Activated naive CD8-positive, alpha-beta T cell treated with anti-CD3 and anti-CD28 coated beads, Interleukin-2, amount 50 U/mL, for 24 hours (primary cell): Measurements from ENCODE around the gene CISD1.

Source experiments
- ATAC-seq: fragments of 150-1000 bp; cut with Tn5 transposase; one replicate; pipeline ENCODE4 v1.10.0; 2021
- DNase-seq: peaks from one replicate; pipeline ENCODE4 v3.0.0; 2021
- H3K27ac Mint-ChIP-seq: one replicate; pipeline ENCODE4 v1.8.0; 2021; ENCODE audit warnings: mild to moderate bottlenecking, mixed read lengths
- H3K27me3 Mint-ChIP-seq: one replicate; pipeline ENCODE4 v1.8.0; 2021; ENCODE audit warnings: mixed read lengths
- H3K36me3 Mint-ChIP-seq: one replicate; pipeline ENCODE4 v1.8.0; 2021; ENCODE audit warnings: low read depth, mixed read lengths
- H3K4me1 Mint-ChIP-seq: one replicate; pipeline ENCODE4 v1.8.0; 2021; ENCODE audit warnings: mixed read lengths
- H3K4me3 Mint-ChIP-seq: one replicate; pipeline ENCODE4 v1.8.0; 2021; ENCODE audit warnings: mild to moderate bottlenecking, moderate library complexity, mixed read lengths
- H3K9me3 Mint-ChIP-seq: one replicate; pipeline ENCODE4 v1.8.0; 2021; ENCODE audit warnings: mixed read lengths

CISD1 gene

GRCh38 chr10:58275908-58276307 is 6.9 kb downstream of the CISD1 start:
- no peaks in the 10 kb centered on the region for H3K27me3 Mint-ChIP-seq
- peaks cover 33% of the 10 kb centered on the region for H3K4me1 Mint-ChIP-seq
- peaks cover 31% of the 10 kb centered on the region for H3K36me3 Mint-ChIP-seq
- H3K4me3 Mint-ChIP-seq, result no peak overlapping the region
- no peak overlapping the region for H3K27ac Mint-ChIP-seq
- DNase-seq, result no peak
- no peak for ATAC-seq
- H3K9me3 Mint-ChIP-seq, result no peaks in the 10 kb centered on the region

- no peak for DNase-seq
- no peak for ATAC-seq
- no peaks in the 10 kb centered on the region for H3K9me3 Mint-ChIP-seq
- H3K4me1 Mint-ChIP-seq, result peaks cover 48% of the 10 kb centered on the region
- H3K27ac Mint-ChIP-seq, result no peak overlapping the region
- peaks cover 42% of the 10 kb centered on the region for H3K36me3 Mint-ChIP-seq
- H3K27me3 Mint-ChIP-seq, result no peaks in the 10 kb centered on the region
- no peak overlapping the region for H3K4me3 Mint-ChIP-seq
These were observed 9.5 kb downstream of the CISD1 start for GRCh38 chr10:58278274-58278961.

GRCh38 chr10:58278962-58279307 is 10.0 kb downstream of the CISD1 start:
- peaks cover 43% of the 10 kb centered on the region for H3K36me3 Mint-ChIP-seq
- ATAC-seq (no peak), DNase-seq (no peak)
- H3K27ac Mint-ChIP-seq, result no peak overlapping the region
- no peaks in the 10 kb centered on the region for H3K9me3 Mint-ChIP-seq
- H3K4me3 Mint-ChIP-seq, result no peak overlapping the region
- H3K27me3 Mint-ChIP-seq, result no peaks in the 10 kb centered on the region
- peaks cover 45% of the 10 kb centered on the region for H3K4me1 Mint-ChIP-seq

GRCh38 chr10:58280477-58280876 is 11.5 kb downstream of the CISD1 start:
- peaks cover 43% of the 10 kb centered on the region for H3K36me3 Mint-ChIP-seq
- ATAC-seq (no peak), DNase-seq (no peak)
- peak overlapping the region; percentile 15 for H3K4me3 Mint-ChIP-seq
- H3K27me3 Mint-ChIP-seq, result no peaks in the 10 kb centered on the region
- peak overlapping the region; percentile 63 for H3K27ac Mint-ChIP-seq
- H3K4me1 Mint-ChIP-seq, result peaks cover 40% of the 10 kb centered on the region
- no peaks in the 10 kb centered on the region for H3K9me3 Mint-ChIP-seq

- peak overlapping the region; percentile 63 for H3K27ac Mint-ChIP-seq
- ATAC-seq (no peak), DNase-seq (no peak)
- peak overlapping the region; percentile 15 for H3K4me3 Mint-ChIP-seq
- peaks cover 43% of the 10 kb centered on the region for H3K36me3 Mint-ChIP-seq
- no peaks in the 10 kb centered on the region for H3K27me3 Mint-ChIP-seq
- H3K9me3 Mint-ChIP-seq, result no peaks in the 10 kb centered on the region
- H3K4me1 Mint-ChIP-seq, result peaks cover 40% of the 10 kb centered on the region
These were observed 12.3 kb downstream of the CISD1 start for GRCh38 chr10:58281092-58281752.

- H3K9me3 Mint-ChIP-seq, result no peaks in the 10 kb centered on the region
- ATAC-seq (peak; percentile 96), DNase-seq (no peak)
- H3K4me3 Mint-ChIP-seq, result peak overlapping the region; percentile 44
- peak overlapping the region; percentile 91 for H3K27ac Mint-ChIP-seq
- H3K36me3 Mint-ChIP-seq, result peaks cover 39% of the 10 kb centered on the region
- peaks cover 40% of the 10 kb centered on the region for H3K4me1 Mint-ChIP-seq
- no peaks in the 10 kb centered on the region for H3K27me3 Mint-ChIP-seq
These were observed 13.7 kb downstream of the CISD1 start for GRCh38 chr10:58282615-58283014.

- Mint-ChIP-seq H3K9me3 (no peaks in the 10 kb centered on the region), H3K27ac (no peak overlapping the region), H3K4me3 (no peak overlapping the region), H3K36me3 (peaks cover 3% of the 10 kb centered on the region), H3K4me1 (peaks cover 3% of the 10 kb centered on the region), H3K27me3 (no peaks in the 10 kb centered on the region)
- DNase-seq (peak; percentile 12), ATAC-seq (peak; percentile 52)
These were observed 22.7 kb downstream of the CISD1 start for GRCh38 chr10:58291538-58292174.

GRCh38 chr10:58293989-58294388 is 25.0 kb downstream of the CISD1 start:
- DNase-seq (no peak), ATAC-seq (no peak)
- no peak overlapping the region for H3K27ac Mint-ChIP-seq
- H3K36me3 Mint-ChIP-seq, result peaks cover 3% of the 10 kb centered on the region
- H3K4me3 Mint-ChIP-seq, result no peak overlapping the region
- H3K27me3 Mint-ChIP-seq, result no peaks in the 10 kb centered on the region
- H3K9me3 Mint-ChIP-seq, result no peaks in the 10 kb centered on the region
- H3K4me1 Mint-ChIP-seq, result peaks cover 3% of the 10 kb centered on the region

GRCh38 chr10:58299580-58299979 is 30.6 kb downstream of the CISD1 start:
- DNase-seq (peak; percentile 55), ATAC-seq (peak; percentile 68)
- H3K27ac Mint-ChIP-seq, result no peak overlapping the region
- peaks cover 4% of the 10 kb centered on the region for H3K4me1 Mint-ChIP-seq
- H3K4me3 Mint-ChIP-seq, result no peak overlapping the region
- peaks cover 14% of the 10 kb centered on the region for H3K27me3 Mint-ChIP-seq
- no peaks in the 10 kb centered on the region for H3K36me3 Mint-ChIP-seq
- H3K9me3 Mint-ChIP-seq, result no peaks in the 10 kb centered on the region

GRCh38 chr10:58300676-58301075 is 31.7 kb downstream of the CISD1 start:
- H3K9me3 Mint-ChIP-seq, result no peaks in the 10 kb centered on the region
- peaks cover 14% of the 10 kb centered on the region for H3K27me3 Mint-ChIP-seq
- H3K4me3 Mint-ChIP-seq, result no peak overlapping the region
- ATAC-seq, result no peak
- H3K4me1 Mint-ChIP-seq, result peaks cover 4% of the 10 kb centered on the region
- H3K27ac Mint-ChIP-seq, result no peak overlapping the region
- H3K36me3 Mint-ChIP-seq, result no peaks in the 10 kb centered on the region
- DNase-seq, result no peak

GRCh38 chr10:58302254-58302653 is 33.3 kb downstream of the CISD1 start:
- ATAC-seq, result no peak
- peaks cover 23% of the 10 kb centered on the region for H3K27me3 Mint-ChIP-seq
- H3K27ac Mint-ChIP-seq, result no peak overlapping the region
- DNase-seq, result no peak
- no peak overlapping the region for H3K4me3 Mint-ChIP-seq
- H3K4me1 Mint-ChIP-seq, result peaks cover 4% of the 10 kb centered on the region
- H3K9me3 Mint-ChIP-seq, result no peaks in the 10 kb centered on the region
- no peaks in the 10 kb centered on the region for H3K36me3 Mint-ChIP-seq

- Mint-ChIP-seq H3K27ac (no peak overlapping the region), H3K9me3 (no peaks in the 10 kb centered on the region), H3K27me3 (peaks cover 27% of the 10 kb centered on the region), H3K4me3 (no peak overlapping the region), H3K36me3 (no peaks in the 10 kb centered on the region), H3K4me1 (peaks cover 4% of the 10 kb centered on the region)
- DNase-seq (no peak), ATAC-seq (no peak)
These were observed 35.2 kb downstream of the CISD1 start for GRCh38 chr10:58304099-58304633.

GRCh38 chr10:58305821-58306220 is 36.9 kb downstream of the CISD1 start:
- Mint-ChIP-seq H3K9me3 (no peaks in the 10 kb centered on the region), H3K36me3 (no peaks in the 10 kb centered on the region), H3K27me3 (peaks cover 34% of the 10 kb centered on the region)

GRCh38 chr10:58307676-58308075 is 38.7 kb downstream of the CISD1 start:
- no peaks in the 10 kb centered on the region for H3K9me3 Mint-ChIP-seq
- H3K4me3 Mint-ChIP-seq, result no peak overlapping the region
- DNase-seq (no peak), ATAC-seq (no peak)
- no peaks in the 10 kb centered on the region for H3K4me1 Mint-ChIP-seq
- no peak overlapping the region for H3K27ac Mint-ChIP-seq
- no peaks in the 10 kb centered on the region for H3K36me3 Mint-ChIP-seq
- peaks cover 27% of the 10 kb centered on the region for H3K27me3 Mint-ChIP-seq

More at GRCh38 chr10:58305821-58306220, 36.9 kb downstream of the CISD1 start:
- H3K4me3 Mint-ChIP-seq, result no peak overlapping the region
- DNase-seq (no peak), ATAC-seq (no peak)
- no peaks in the 10 kb centered on the region for H3K4me1 Mint-ChIP-seq
- H3K27ac Mint-ChIP-seq, result no peak overlapping the region

GRCh38 chr10:58311026-58311425 is 42.1 kb downstream of the CISD1 start:
- Mint-ChIP-seq H3K4me3 (no peak overlapping the region), H3K9me3 (no peaks in the 10 kb centered on the region), H3K27me3 (peaks cover 16% of the 10 kb centered on the region), H3K4me1 (no peaks in the 10 kb centered on the region), H3K27ac (no peak overlapping the region), H3K36me3 (no peaks in the 10 kb centered on the region)
- ATAC-seq, result no peak
- DNase-seq, result no peak
